ENCODE measurements around the gene EFCAB13. TPM values are rescaled to one million over a fixed set of nuclear protein-coding genes. Genes with fewer than 3 reads are reported as not detected.

The EFCAB13 gene
- total RNA-seq, 1 experiment from 2014 or later = 5.1 TPM

DNA sequence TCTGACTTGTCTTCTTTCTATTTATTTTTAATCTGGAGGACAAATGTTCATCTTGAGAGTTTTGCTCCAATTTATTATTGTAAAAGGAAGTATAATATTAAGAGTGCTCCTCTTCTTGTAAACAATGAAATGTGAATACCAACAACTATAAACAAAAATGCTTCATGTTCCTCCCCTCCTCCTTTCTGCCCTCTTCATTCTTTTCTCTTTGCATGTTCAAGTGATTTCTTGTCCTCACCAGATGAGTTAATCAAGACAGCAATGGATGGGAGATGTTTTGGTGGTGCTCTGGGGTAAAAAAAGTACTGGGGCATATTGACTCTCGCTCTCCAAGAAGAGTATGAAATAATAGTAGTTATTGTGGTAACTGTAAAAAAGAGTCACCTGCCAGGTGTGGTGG lies 45.8 kb upstream of the EFCAB13 start:
- ChIA-PET POLR2A (no interaction called here), CTCF (no interaction called here)
- DNase-seq = no peak
- Mint-ChIP-seq H3K27me3 (ENCODE audit: insufficient read depth, unreplicated experiment) (no peaks in the 10 kb centered on the region), H3K4me1 (ENCODE audit: low read depth, unreplicated experiment) (peaks cover 11% of the 10 kb centered on the region), H3K27ac (ENCODE audit: unreplicated experiment) (no peak overlapping the region), H3K36me3 (ENCODE audit: insufficient read depth, unreplicated experiment) (peaks cover 7% of the 10 kb centered on the region), H3K4me3 (ENCODE audit: unreplicated experiment) (no peak overlapping the region), H3K9me3 (ENCODE audit: unreplicated experiment) (no peaks in the 10 kb centered on the region)
- Histone ChIP-seq H3K27me3 (replicated peaks; ENCODE audit: control insufficient read depth, insufficient read depth, low read length) (no peaks in the 10 kb centered on the region), H3K4me3 (ENCODE audit: low read depth, low read length) (no peak overlapping the region), H3K4me1 (peaks cover 7% of the 10 kb centered on the region; the same call in 1 of the 2 replicates), H3K9me3 (no peaks in the 10 kb centered on the region), H3K36me3 (ENCODE audit: control insufficient read depth, insufficient read depth, low read length) (no peaks in the 10 kb centered on the region)
- BruUV-seq (replicated peaks) = no TSS peak
- TF ChIP-seq, protein P1, sequence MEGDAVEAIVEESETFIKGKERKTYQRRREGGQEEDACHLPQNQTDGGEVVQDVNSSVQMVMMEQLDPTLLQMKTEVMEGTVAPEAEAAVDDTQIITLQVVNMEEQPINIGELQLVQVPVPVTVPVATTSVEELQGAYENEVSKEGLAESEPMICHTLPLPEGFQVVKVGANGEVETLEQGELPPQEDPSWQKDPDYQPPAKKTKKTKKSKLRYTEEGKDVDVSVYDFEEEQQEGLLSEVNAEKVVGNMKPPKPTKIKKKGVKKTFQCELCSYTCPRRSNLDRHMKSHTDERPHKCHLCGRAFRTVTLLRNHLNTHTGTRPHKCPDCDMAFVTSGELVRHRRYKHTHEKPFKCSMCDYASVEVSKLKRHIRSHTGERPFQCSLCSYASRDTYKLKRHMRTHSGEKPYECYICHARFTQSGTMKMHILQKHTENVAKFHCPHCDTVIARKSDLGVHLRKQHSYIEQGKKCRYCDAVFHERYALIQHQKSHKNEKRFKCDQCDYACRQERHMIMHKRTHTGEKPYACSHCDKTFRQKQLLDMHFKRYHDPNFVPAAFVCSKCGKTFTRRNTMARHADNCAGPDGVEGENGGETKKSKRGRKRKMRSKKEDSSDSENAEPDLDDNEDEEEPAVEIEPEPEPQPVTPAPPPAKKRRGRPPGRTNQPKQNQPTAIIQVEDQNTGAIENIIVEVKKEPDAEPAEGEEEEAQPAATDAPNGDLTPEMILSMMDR (IDR thresholded peaks at IDR 0.05; ENCODE audit: insufficient read depth in 1 of 2, low read depth in 1 of 2, low read length in 1 of 2, severe bottlenecking in 1 of 2, unreplicated experiment in 1 of 2) = no peak
- intact Hi-C loops (cut with micrococcal nuclease; ENCODE audit: unreplicated experiment) = no loop called here

DNA sequence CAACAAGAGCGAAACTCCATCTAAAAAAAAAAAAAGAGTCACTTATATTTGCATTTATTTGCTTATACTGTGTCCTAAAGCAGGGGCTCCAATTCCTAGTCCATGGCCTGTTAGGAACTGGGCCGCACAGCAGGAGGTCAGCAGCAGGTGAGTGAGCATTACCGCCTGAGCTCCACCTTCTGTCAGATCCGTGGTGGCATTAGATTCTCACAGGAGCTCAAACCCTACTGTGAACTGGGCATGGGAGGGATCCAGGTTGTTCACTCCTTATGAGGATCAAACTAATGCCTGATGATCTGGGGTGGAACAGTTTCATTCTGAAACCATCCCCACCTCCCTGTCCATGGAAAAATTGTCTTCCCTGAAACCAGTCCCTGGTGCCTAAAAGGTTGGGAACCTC lies 45.2 kb upstream of the EFCAB13 start:
- no peak overlapping the region for H3K4me3 Mint-ChIP-seq (ENCODE audit: unreplicated experiment)
- Histone ChIP-seq H3K4me3 (ENCODE audit: low read depth, low read length) (no peak overlapping the region), H3K27me3 (replicated peaks; ENCODE audit: control insufficient read depth, insufficient read depth, low read length) (no peaks in the 10 kb centered on the region), H3K4me1 (peaks cover 7% of the 10 kb centered on the region; the same call in 1 of the 2 replicates), H3K9me3 (no peaks in the 10 kb centered on the region), H3K36me3 (ENCODE audit: control insufficient read depth, insufficient read depth, low read length) (no peaks in the 10 kb centered on the region)
- no peaks in the 10 kb centered on the region for H3K9me3 Mint-ChIP-seq (ENCODE audit: unreplicated experiment)
- H3K27me3 Mint-ChIP-seq (ENCODE audit: insufficient read depth, unreplicated experiment) = no peaks in the 10 kb centered on the region
- BruUV-seq (replicated peaks) = no TSS peak
- ChIA-PET POLR2A (no interaction called here), CTCF (no interaction called here)
- H3K4me1 Mint-ChIP-seq (ENCODE audit: low read depth, unreplicated experiment) = peaks cover 11% of the 10 kb centered on the region
- DNase-seq = no peak
- intact Hi-C loops (cut with micrococcal nuclease; ENCODE audit: unreplicated experiment) = no loop called here
- no peak overlapping the region for H3K27ac Mint-ChIP-seq (ENCODE audit: unreplicated experiment)
- H3K36me3 Mint-ChIP-seq (ENCODE audit: insufficient read depth, unreplicated experiment) = peaks cover 7% of the 10 kb centered on the region
- TF ChIP-seq, protein P1 (IDR thresholded peaks at IDR 0.05; ENCODE audit: insufficient read depth in 1 of 2, low read depth in 1 of 2, low read length in 1 of 2, severe bottlenecking in 1 of 2, unreplicated experiment in 1 of 2) = no peak

DNA sequence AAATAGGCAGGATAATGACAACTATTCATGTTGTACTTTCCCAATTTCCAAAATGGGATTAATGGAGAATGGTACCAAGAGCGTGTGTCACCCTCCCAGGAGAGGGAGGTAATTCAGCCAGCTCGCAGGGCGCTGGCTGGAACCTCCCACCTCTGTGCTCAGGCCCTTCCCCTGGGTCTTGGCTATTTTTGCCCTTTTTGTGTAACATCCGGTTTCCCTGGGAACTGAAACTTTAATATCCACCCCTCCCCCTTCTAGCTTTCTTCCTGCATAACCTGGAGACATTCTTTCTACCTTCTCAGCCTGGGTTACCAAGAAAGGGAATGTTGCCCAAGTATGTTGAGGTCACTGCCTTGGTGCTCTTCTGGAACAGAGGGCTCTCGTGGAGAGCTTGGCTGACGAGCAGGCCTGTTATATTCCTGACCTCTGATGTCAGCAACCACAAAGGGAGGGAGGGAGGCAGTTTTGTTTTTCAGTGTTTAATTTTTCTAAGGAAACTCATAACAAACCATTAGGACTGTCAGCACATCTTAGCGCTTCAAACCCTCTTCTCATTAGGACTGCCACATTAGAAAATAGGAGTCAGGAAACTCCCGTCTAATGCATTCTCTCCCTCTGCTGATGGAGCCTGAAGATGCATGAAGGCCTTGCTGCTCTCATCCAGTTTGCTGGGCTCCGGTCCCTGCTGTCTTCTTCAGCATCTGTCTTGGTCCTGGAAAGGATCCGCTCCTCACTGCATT lies 44.5 kb upstream of the EFCAB13 start:
- Histone ChIP-seq H3K4me1 (peaks cover 7% of the 10 kb centered on the region; the same call in 1 of the 2 replicates), H3K9me3 (no peaks in the 10 kb centered on the region), H3K36me3 (ENCODE audit: control insufficient read depth, insufficient read depth, low read length) (no peaks in the 10 kb centered on the region), H3K27me3 (replicated peaks; ENCODE audit: control insufficient read depth, insufficient read depth, low read length) (no peaks in the 10 kb centered on the region), H3K4me3 (ENCODE audit: low read depth, low read length) (no peak overlapping the region)
- ChIA-PET POLR2A (no interaction called here), CTCF (no interaction called here)
- no peak for DNase-seq
- Mint-ChIP-seq H3K9me3 (ENCODE audit: unreplicated experiment) (no peaks in the 10 kb centered on the region), H3K27ac (ENCODE audit: unreplicated experiment) (no peak overlapping the region), H3K36me3 (ENCODE audit: insufficient read depth, unreplicated experiment) (peaks cover 7% of the 10 kb centered on the region), H3K4me1 (ENCODE audit: low read depth, unreplicated experiment) (peaks cover 11% of the 10 kb centered on the region), H3K4me3 (ENCODE audit: unreplicated experiment) (no peak overlapping the region), H3K27me3 (ENCODE audit: insufficient read depth, unreplicated experiment) (no peaks in the 10 kb centered on the region)
- TF ChIP-seq, protein P1 (IDR thresholded peaks at IDR 0.05; ENCODE audit: insufficient read depth in 1 of 2, low read depth in 1 of 2, low read length in 1 of 2, severe bottlenecking in 1 of 2, unreplicated experiment in 1 of 2) = no peak
- no TSS peak for BruUV-seq (replicated peaks)
- intact Hi-C loops (cut with micrococcal nuclease; ENCODE audit: unreplicated experiment) = no loop called here

Measured in Caco-2 (cell line).